Natural killer cell treated with Interleukin-12 subunit alpha and Interleukin-12 subunit beta and Interleukin-15 and Interleukin-18, amount 100 ng/mL, for 72 hours (primary cell): ENCODE results near the gene AGBL1. TPM values are rescaled to one million over a fixed set of nuclear protein-coding genes. Genes with fewer than 3 reads are reported as not detected.

Experiments used
- ATAC-seq, 2 donors: fragments of 150-1000 bp; cut with Tn5 transposase in 1 of 2; sonication (Bioruptor Pico), chemical (Tn5 transposase) in 1 of 2; 2 replicates each; pipeline ENCODE4 v1.10.0; 2021
- DNase-seq: peaks from one replicate; pipeline ENCODE4 v3.0.0; 2022; ENCODE audit warnings: low spot score
- H3K27ac Mint-ChIP-seq, 2 donors: 1 replicate in 1 of 2; 2 replicates in 1 of 2; pipeline ENCODE4 v1.8.0; 2022; ENCODE audit warnings: mixed read lengths in 2 of 2, mild to moderate bottlenecking in 1 of 2, moderate library complexity in 1 of 2
- H3K27me3 Mint-ChIP-seq, 2 donors: 1 replicate in 1 of 2; 2 replicates in 1 of 2; pipeline ENCODE4 v1.8.0; 2022; ENCODE audit warnings: mixed read lengths in 2 of 2
- H3K36me3 Mint-ChIP-seq: one replicate; pipeline ENCODE4 v1.8.0; 2022; ENCODE audit warnings: mixed read lengths
- H3K4me1 Mint-ChIP-seq, 2 donors: 1 replicate in 1 of 2; 2 replicates in 1 of 2; pipeline ENCODE4 v1.8.0; 2022; ENCODE audit warnings: low read depth in 2 of 2, mixed read lengths in 2 of 2, mild to moderate bottlenecking in 1 of 2
- H3K4me3 Mint-ChIP-seq: one replicate; pipeline ENCODE4 v1.8.0; 2022; ENCODE audit warnings: mixed read lengths
- H3K9me3 Mint-ChIP-seq: 2 replicates; pipeline ENCODE4 v1.8.0; 2022; ENCODE audit warnings: mixed read lengths
- total RNA-seq, 2 donors: library from RNA; stranded (reverse); gene quantifications; one replicate each; pipeline ENCODE4 v1.2.3, GENCODE V29; 2022

The AGBL1 gene
- total RNA-seq, 2 donors from 2014 or later: not detected

DNA sequence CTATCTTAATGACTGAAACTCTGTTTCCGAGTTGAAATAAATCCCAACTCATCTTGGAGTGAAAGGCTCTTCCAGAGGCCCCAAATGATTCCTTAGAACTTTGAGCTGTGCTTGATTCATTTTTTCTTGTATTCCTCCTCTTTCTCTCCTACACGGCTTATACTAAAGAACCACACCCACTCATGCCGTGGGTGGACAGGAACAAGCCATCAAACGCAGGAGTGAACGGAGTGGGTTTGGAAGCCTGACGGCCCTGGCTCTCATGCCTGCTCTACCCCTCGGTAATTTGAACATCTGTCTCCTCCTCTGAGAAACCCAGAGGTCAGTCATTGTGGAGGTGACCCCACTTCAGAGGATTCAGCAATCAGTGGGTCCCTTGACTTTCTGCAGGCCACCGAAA lies 236.5 kb downstream of the AGBL1 start:
- no peaks in the 10 kb centered on the region for H3K4me1 Mint-ChIP-seq
- H3K27ac Mint-ChIP-seq: no peak overlapping the region
- peaks cover 7 to 8% of the 10 kb centered on the region in 2 donors for H3K27me3 Mint-ChIP-seq
- ATAC-seq (no peak), DNase-seq (no peak)
- H3K4me3 Mint-ChIP-seq: no peak overlapping the region
- no peaks in the 10 kb centered on the region for H3K36me3 Mint-ChIP-seq
- peaks cover 3% of the 10 kb centered on the region for H3K9me3 Mint-ChIP-seq

DNA sequence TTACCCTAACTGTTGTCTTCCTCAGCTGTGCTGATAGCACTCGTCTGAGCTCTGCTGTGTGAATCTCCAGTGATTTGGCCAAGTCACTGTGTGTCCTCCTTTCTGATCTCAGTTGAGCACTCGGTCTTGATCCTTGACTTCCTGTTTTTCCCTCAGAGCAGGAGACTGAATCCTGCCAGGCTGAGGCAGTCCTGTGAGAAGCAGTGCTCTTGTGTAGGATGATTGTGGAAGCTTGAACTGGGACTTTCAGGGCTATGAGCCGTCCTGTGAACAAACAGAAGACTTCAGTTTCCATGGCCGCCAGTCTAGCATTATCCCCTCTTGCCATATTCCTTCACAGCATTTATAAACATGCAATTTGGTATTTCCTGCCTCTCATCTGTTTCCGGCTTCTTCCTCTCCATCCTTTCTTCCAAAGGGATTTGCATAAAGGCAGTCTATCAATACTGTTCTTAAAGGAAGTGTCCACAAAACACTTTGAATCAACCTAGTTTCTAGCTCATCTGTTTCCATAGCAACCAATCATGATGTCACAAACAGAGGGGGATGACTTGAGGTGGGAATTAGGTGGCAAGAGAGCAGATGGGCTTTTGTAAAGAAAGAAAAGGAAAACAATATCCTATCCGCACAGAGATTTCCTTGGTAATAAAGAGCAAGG lies 237.2 kb downstream of the AGBL1 start:
- H3K27ac Mint-ChIP-seq: no peak overlapping the region
- H3K36me3 Mint-ChIP-seq: no peaks in the 10 kb centered on the region
- peaks cover 3% of the 10 kb centered on the region for H3K9me3 Mint-ChIP-seq
- ATAC-seq: no peak
- no peaks in the 10 kb centered on the region for H3K4me1 Mint-ChIP-seq
- H3K27me3 Mint-ChIP-seq: peaks cover 7 to 8% of the 10 kb centered on the region in 2 donors
- H3K4me3 Mint-ChIP-seq: no peak overlapping the region
- DNase-seq: no peak

DNA sequence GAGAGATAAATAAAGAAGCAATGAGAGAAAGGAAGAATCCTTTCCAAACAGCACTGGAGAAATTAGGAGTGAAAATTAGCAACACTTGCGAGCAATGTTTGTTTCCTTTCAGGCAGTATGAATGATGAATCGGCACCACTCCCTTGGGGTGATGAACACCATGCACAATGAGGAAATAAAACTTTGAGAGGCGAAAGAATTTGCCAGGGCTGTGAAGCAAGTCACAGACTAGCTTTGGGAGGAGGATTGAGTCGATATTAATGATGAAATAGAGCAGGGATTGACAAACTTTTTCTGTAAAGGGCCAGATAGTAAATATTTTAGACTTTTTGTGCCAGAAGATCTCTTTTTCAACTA lies 237.7 kb downstream of the AGBL1 start:
- ATAC-seq (no peak), DNase-seq (no peak)
- Mint-ChIP-seq H3K27me3 (peaks cover 7 to 8% of the 10 kb centered on the region in 2 donors), H3K27ac (no peak overlapping the region), H3K4me1 (no peaks in the 10 kb centered on the region), H3K4me3 (no peak overlapping the region), H3K9me3 (peaks cover 3% of the 10 kb centered on the region), H3K36me3 (no peaks in the 10 kb centered on the region)

DNA sequence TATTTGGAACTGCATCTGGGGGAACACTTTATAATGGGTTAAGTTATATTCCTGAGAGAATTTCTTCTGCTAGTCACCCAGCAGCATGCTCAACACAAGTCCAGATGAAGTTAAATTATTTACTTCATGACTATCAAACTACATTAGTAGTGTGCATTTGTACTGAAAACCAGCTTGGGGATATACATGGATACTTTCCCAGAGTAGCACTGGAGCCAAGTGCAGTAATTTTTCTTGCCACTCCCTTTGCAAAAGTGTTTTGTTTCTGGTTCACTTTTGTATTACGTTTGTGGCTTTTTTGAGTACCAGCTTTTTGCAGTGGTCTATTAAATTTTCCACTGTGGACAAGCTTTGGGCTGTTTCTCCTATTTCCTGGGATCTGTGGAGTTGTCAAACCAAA lies 243.0 kb downstream of the AGBL1 start:
- H3K4me1 Mint-ChIP-seq: no peaks in the 10 kb centered on the region
- H3K4me3 Mint-ChIP-seq: no peak overlapping the region

DNA sequence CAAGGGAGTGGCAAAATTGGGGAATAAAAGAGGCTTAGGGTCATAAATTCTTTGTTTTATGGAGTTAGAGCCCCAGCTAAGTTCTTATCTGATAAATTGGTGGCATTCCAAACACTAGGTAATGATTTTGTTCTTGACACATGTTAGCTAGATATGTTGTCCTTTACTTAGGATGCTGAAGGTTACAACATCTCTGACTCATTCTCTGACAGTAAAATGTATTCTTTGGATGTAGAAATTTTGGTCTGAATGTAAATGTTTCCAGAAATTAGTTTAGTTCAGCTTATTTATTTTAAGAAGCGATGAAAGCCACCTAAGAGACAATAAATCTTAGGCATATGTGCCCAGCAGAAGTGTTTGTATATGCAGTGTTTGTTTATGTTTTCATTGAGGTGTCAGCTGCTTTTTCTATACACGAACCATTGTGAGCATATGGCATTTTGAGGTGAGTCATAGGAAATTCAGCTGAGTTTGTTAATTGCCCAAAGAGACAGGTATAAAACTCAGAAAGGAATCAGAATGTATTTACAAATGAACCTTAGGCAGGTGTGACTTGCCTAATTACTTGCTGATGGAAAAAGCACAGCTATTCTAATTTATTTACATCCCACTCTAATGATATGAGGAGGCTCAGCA lies 247.7 kb downstream of the AGBL1 start:
- Mint-ChIP-seq H3K4me3 (no peak overlapping the region), H3K27ac (no peak overlapping the region), H3K27me3 (peaks cover 0 to 16% of the 10 kb centered on the region in 2 donors), H3K9me3 (peaks cover 8% of the 10 kb centered on the region), H3K4me1 (no peaks in the 10 kb centered on the region), H3K36me3 (no peaks in the 10 kb centered on the region)
- DNase-seq: no peak
- ATAC-seq: no peak

More for the DNA sequence above, 243.0 kb downstream of the AGBL1 start:
- DNase-seq (no peak), ATAC-seq (no peak)
- Mint-ChIP-seq H3K27me3 (peaks cover 2 to 16% of the 10 kb centered on the region in 2 donors), H3K9me3 (peaks cover 5% of the 10 kb centered on the region), H3K27ac (no peak overlapping the region), H3K36me3 (no peaks in the 10 kb centered on the region)

DNA sequence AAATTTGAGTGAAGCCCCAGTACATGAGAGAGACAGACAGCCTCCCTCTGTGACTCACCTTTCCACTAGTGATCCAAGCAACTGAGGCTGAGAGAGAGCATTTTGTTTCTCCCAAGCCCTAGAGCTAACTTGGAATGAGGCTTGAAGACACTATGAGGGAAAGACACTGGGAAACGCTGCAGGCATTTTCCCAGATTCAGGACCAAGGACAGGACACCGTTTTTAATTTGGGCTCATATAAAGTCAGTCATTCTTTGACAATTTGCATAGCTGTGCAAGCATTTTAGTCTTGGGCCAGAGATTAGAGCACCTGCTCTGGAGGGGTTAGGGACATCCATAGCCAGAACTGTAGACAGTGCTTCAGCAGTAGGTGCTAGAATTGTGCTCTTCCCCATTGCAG lies 249.0 kb downstream of the AGBL1 start:
- Mint-ChIP-seq H3K36me3 (no peaks in the 10 kb centered on the region), H3K4me1 (no peaks in the 10 kb centered on the region), H3K27ac (no peak overlapping the region), H3K4me3 (no peak overlapping the region), H3K27me3 (peaks cover 0 to 16% of the 10 kb centered on the region in 2 donors), H3K9me3 (peaks cover 8% of the 10 kb centered on the region)
- DNase-seq: no peak
- ATAC-seq: no peak

DNA sequence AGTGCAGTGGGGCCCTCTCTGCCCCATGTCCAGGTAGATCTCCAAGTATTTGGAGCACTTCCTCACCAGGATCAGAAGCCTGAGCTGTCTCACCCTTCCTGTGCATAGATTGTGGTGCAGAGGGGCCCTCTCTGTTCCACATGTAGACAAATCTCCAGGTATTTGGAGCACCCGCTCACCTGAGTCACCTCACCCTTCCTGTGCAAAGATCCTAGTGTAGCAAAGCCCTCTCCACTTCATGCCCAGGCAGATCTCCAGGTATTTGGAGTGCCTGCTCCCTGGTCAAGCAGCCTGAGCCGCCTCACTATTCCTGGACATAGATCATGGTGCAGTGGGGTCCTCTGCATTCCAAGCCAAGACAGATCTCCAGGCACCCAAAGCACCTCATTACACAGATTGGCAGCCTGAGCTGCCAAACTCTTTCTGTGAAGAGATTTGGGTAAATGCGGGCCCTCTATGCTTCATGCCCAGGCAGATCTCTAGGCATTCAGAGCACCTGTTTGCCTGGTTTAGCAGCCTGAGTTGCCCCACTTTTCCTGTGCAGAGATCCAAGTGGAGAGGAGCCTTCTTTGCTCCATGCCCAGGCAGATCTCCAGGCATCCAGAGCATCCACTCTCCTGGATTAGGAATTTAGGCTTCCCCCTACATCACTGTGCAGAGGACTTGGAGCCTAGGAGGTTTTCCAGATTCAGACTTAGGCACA lies 249.8 kb downstream of the AGBL1 start:
- Mint-ChIP-seq H3K4me3 (no peak overlapping the region), H3K4me1 (no peaks in the 10 kb centered on the region), H3K27ac (no peak overlapping the region), H3K36me3 (no peaks in the 10 kb centered on the region), H3K27me3 (peaks cover 0 to 8% of the 10 kb centered on the region in 2 donors), H3K9me3 (peaks cover 8% of the 10 kb centered on the region)
- DNase-seq (no peak), ATAC-seq (no peak)

DNA sequence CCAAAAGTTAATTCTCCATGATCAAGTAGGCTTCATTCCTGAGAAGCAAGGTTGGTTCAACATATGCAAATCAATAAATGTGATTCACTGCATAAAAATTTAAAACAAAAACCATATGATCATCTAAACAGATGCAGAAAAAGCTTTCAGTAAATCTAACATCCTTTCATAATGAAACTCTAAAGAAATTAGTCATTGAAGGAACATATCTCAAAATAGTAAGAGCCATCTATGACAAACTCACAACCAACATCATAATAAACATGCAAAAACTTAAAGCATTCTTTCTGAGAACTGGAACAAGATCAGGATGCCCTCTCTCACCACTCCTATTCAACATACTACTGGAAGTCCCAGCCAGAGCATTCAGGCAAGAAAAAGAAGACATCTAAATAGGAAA lies 254.1 kb downstream of the AGBL1 start:
- no peaks in the 10 kb centered on the region for H3K36me3 Mint-ChIP-seq
- ATAC-seq (no peak), DNase-seq (no peak)
- no peak overlapping the region for H3K27ac Mint-ChIP-seq
- peaks cover 7% of the 10 kb centered on the region for H3K9me3 Mint-ChIP-seq
- no peaks in the 10 kb centered on the region for H3K4me1 Mint-ChIP-seq
- H3K27me3 Mint-ChIP-seq: peaks cover 0 to 4% of the 10 kb centered on the region in 2 donors
- H3K4me3 Mint-ChIP-seq: no peak overlapping the region

DNA sequence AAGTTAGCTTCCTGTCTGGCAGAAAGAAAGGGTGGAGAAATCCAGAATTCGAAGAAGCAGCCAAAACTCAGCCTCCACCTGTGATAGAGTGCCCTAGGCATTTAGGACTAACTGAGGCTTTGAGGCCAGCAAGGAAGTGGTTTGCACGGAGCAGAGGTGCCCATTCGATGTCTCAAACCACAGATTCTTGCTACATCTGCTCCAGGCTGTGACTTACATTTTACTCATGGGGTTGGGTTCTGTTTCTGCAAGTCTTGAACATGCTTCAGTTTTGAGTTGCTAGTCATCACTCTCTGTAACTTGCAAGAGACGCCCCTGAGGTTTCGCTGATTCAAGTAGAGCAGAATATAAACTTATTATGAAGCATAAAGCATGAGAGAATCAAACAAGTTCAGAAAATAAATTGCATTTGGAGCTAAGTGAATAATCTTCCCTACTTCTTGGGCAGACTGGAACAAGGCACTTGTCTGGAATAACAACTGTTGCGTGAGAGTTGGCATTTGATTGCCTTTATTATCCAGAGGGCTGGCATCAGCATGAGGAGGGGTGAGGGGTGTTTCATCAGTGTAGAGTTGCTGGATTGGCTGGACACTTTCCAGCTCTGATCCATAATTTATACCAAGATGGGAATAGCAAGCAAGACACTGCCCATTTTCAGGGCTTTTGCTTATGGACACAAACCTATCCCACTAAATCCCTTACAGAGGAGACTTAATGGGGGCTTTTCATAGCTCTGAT lies 256.5 kb downstream of the AGBL1 start:
- H3K36me3 Mint-ChIP-seq: no peaks in the 10 kb centered on the region
- H3K27ac Mint-ChIP-seq: no peak overlapping the region
- no peaks in the 10 kb centered on the region for H3K4me1 Mint-ChIP-seq
- peaks cover 7% of the 10 kb centered on the region for H3K9me3 Mint-ChIP-seq
- ATAC-seq (no peak), DNase-seq (no peak)
- H3K4me3 Mint-ChIP-seq: no peak overlapping the region
- H3K27me3 Mint-ChIP-seq: peaks cover 0 to 4% of the 10 kb centered on the region in 2 donors

DNA sequence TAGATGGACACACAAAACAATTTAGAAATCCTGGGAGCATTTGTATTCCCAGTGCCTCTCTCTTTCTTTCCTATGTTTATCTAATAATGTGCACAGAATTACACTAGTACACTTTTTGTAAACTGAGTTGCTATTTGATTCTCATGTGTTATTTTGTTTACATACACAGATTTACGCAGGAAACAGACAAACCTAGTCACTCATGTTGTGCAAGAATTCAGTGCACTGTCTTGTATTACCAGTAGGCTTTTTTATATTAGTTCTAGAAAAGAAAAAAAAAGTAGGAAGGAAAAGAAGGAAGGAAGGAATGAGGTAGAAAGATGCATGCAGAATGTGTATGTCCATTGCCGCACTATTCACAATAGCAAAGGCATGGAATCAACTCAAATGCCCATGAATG lies 257.4 kb downstream of the AGBL1 start:
- Mint-ChIP-seq H3K36me3 (no peaks in the 10 kb centered on the region), H3K27ac (no peak overlapping the region), H3K9me3 (peaks cover 6% of the 10 kb centered on the region), H3K27me3 (peaks cover 0 to 7% of the 10 kb centered on the region in 2 donors), H3K4me1 (no peaks in the 10 kb centered on the region), H3K4me3 (no peak overlapping the region)
- ATAC-seq (no peak), DNase-seq (no peak)

DNA sequence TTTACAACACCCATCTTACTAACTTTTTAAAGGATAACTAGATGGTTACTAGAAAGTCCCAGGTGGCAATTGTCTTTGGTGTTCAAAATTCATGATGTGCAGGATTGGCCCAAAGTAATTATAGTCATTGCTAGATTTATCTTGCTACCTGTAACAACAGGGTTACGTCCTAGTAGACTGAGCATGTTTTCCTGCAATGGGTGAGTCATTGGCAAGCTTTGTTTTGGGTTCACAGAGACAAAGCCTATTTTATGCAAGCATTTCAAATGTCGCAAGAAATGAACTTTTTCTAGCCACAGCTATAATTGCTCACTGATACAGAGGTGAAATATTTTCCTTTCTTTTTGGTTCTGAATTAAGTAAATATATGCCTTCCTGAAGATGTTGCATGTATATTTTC lies 267.6 kb downstream of the AGBL1 start:
- ATAC-seq: no peak
- DNase-seq: no peak
- Mint-ChIP-seq H3K9me3 (peaks cover under 1% of the 10 kb centered on the region), H3K27ac (no peak overlapping the region), H3K36me3 (no peaks in the 10 kb centered on the region), H3K4me1 (no peaks in the 10 kb centered on the region), H3K27me3 (peaks cover under 1 to 2% of the 10 kb centered on the region in 2 donors), H3K4me3 (no peak overlapping the region)

DNA sequence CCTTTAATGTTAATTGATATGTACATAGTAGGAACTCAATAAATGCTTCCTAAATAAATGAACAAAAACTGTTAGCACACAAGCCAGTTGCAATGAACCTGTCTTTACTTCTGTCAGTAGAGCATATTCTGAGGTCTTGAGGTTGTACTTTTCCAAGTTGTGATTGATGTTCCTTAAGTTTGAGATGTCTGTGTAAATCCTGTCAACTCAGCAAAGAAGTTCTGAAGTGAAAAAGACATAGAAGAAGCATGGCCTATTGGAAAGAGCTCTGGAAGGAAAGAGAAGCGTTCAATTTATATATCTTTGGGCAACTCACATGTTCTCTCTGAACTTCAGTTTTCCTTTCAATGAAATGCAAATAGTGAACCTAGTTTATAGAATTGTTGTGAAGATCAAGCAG lies 269.9 kb downstream of the AGBL1 start:
- ATAC-seq: no peak
- Mint-ChIP-seq H3K9me3 (peaks cover 3% of the 10 kb centered on the region), H3K4me1 (no peaks in the 10 kb centered on the region), H3K4me3 (no peak overlapping the region), H3K27me3 (peaks cover 5% of the 10 kb centered on the region in 2 donors), H3K27ac (no peak overlapping the region), H3K36me3 (no peaks in the 10 kb centered on the region)
- no peak for DNase-seq

DNA sequence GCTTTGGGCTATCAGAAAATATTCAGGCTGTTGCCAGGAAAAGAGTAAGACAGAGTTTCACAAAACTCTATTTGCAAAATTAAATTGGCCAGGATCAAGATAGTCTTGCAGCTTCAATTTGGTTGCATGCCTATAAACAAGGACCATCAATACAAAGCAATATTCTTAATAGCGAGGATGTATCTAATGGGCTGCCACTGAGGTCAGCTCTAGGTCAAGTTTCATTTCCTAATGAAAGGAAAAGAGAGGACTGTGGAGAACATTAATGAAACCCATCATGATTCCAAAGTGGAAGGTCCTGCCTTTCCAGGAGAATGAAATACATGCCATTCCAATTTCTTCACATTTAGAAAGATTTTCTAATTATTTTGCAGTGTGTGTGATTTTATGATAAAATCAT lies 273.5 kb downstream of the AGBL1 start:
- ATAC-seq: no peak
- Mint-ChIP-seq H3K4me3 (no peak overlapping the region), H3K4me1 (no peaks in the 10 kb centered on the region), H3K27me3 (peaks cover 3 to 5% of the 10 kb centered on the region in 2 donors), H3K36me3 (no peaks in the 10 kb centered on the region), H3K9me3 (peaks cover 6% of the 10 kb centered on the region), H3K27ac (no peak overlapping the region)
- DNase-seq: no peak

DNA sequence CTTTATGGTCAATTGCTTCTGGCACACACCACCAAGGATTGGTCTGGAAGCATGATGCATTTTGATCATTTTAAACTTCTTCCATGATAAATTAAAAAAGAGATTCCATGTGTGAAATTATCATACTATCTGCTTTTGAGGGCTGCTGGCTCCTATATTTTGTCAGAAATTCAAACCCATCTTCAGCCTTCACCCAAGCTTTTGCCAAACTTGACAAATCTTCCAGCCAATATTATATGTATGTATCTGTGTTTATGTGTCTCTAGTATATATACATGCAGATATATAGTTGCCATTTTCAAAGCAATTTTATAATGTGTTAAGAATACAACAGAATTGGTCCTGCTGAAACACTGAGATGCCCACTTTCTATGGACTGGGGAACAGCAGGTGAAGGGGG lies 275.7 kb downstream of the AGBL1 start:
- H3K4me3 Mint-ChIP-seq: no peak overlapping the region
- ATAC-seq (no peak), DNase-seq (no peak)
- H3K27ac Mint-ChIP-seq: no peak overlapping the region
- H3K27me3 Mint-ChIP-seq: peaks cover 3 to 5% of the 10 kb centered on the region in 2 donors
- peaks cover 6% of the 10 kb centered on the region for H3K9me3 Mint-ChIP-seq
- no peaks in the 10 kb centered on the region for H3K4me1 Mint-ChIP-seq
- H3K36me3 Mint-ChIP-seq: no peaks in the 10 kb centered on the region
